ENCODE results near the gene RLF.

The RLF gene

DNA sequence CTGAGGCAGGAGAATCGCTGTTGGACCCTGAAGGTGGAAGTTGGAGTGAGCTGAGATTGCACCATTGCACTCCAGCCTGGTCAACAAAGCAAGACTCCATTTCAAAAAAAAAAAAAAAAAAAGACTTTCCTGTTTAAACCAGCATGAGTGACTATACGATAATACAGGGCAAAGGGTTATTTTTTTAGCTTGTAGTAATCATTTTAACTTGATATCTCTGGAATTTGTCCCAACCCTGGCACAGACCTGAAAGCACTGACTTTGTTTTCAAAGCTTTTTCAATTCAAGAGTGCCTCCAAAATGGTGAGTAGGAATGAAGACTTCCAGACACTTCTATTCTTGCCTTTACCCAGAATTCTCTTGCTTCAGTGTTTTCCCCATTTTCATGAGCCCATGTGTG, 82.2 kb downstream of the RLF start:
- no peak for DNase-seq

DNA sequence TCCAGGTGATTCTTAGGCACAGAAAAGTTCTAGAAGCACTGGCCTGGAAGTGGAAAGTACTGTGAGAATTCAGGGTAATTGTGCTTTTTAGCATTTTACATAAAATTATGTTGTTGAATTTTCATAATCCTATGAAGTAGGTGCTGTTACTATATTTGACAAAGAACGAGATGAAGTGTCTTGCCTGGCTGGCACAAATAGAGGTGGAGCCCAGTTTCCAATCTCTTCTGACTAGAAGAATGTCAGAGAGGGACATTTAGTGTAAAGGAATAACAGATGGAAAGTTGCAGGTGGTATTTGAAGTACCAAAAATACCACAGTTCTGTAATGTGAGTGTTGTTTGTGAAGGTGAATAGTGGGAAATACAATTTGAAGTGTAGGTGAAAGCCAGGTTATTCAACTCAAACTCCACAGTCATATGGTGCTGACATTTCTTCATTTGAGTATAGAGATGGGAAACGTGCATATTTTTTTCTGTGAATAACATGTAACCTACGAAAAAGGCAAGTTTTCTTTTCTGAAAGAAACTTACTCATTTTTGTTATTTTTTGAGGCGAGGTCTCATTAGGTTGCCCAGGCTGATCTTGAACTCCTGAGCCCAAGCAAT, 83.1 kb downstream of the RLF start:
- DNase-seq = no peak

DNA sequence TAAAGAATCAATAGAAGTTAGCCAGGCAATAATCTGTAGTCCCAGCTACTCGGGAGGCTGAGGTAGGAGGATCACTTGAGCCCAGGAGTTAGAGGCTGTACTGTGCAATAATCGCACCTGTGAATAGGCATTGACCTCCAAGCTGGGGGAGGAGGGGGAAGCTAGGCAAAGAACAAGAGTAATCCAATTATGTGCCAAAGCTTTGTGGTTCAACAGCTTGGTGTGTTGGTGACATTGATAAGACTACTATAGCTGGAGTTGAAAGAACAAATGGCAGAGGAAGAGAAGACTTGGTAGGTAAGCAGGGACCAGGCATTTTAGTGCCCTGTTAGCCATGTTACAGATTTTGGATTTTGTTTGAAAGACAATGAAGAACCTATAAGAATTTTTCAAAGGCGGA, 84.5 kb downstream of the RLF start:
- no peak for DNase-seq

DNA sequence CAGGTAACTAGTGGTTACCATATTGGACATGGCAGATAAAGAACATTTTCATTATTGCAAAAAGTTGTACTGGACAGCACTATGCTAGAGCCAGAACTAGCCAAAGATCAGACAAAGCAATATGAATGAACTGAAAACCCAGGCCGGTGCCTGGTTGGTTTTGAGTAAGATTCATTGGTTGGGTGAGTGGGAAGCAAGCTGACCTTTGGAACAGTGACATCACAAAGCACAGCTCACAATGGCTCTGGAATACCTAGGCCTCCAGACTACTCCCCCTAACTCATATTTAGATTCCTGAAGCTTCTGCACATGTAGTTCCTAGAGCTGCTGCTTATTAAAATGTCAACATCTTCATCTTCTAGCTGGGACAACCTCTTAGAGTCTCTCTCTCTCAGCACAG, 86.5 kb downstream of the RLF start, which contains the start of gene TMCO2:
Gene TMCO2, plus strand, starts transcription at position 283 of the 400 bp plus-strand sequence. Its CDS starts 57 bp downstream, at position 340.
- no peak for DNase-seq

DNA sequence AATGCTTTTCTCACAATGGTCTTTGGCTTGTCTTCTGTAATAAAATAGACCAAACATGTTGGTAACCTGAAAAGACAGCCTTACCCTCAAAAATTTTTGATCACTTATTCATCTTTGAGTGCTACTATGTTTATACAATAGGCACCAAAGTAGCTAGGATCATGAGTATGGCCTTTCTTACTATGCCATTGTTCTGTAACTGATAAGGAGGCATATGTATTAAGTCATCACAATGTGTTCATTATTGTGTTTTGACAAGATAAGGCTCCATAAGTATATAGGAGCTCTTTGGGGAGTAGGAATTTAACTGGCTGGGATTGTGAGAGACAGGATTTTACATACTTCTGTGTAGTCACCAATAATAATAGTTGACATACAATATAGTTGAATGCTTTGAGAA, 87.2 kb downstream of the RLF start:
- DNase-seq = no peak

DNA sequence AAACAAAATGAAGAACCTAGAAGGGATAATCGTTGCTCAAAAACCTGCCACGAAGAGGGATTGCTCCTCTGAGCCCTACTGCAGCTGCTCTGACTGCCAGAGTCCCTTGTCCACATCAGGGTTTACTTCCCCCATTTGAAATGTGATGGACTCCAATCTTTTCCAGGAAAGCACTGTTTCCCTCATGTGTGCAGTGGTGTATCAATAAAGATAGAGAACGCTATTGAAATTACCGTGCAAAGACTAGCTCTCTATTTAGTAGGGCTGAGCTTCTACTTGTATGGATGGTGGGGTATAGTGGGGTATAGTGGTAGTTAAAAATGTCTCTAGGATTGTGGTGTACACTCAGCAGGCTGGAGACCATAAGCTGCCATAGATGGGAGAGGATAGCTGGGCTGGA, 90.3 kb downstream of the RLF start:
- DNase-seq = no peak

DNA sequence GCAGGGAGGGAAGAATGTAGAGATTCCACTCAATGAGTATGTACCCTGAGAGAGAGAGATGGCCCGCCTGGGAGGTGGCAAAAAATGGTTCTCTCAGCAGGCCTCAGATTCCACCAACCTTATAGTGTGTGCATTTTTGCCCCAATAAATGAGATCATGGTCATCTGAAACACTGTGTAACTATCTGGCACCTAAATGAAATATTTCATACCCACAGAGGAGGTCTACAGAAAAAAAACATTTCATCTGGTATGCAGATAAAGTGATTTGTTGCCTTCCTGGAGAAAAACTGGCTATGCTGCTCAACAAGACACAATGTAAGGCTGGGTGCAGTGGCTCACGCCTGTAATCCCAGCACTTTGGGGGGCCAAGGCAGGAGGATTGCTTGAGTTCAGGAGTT, 91.4 kb downstream of the RLF start:
- no peak for DNase-seq

DNA sequence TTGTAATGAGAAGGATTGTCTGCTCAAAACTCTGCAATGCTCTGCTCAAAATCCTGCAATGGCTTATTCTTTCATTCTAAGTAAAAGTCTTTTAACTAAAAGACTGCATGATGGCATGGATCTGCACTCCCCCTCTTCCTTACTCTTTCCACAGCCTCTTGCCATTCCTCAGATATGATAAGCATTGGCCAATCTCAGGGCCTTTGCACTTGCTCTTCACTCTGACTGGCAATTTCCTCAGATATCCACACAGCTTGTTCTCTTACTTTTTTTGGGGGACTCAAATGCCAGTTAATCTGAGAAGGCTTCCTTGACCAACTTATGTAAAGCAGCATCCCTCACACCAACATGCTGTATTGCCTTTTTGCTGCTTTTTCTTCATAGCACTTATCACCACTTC, 94.0 kb downstream of the RLF start:
- DNase-seq = no peak

DNA sequence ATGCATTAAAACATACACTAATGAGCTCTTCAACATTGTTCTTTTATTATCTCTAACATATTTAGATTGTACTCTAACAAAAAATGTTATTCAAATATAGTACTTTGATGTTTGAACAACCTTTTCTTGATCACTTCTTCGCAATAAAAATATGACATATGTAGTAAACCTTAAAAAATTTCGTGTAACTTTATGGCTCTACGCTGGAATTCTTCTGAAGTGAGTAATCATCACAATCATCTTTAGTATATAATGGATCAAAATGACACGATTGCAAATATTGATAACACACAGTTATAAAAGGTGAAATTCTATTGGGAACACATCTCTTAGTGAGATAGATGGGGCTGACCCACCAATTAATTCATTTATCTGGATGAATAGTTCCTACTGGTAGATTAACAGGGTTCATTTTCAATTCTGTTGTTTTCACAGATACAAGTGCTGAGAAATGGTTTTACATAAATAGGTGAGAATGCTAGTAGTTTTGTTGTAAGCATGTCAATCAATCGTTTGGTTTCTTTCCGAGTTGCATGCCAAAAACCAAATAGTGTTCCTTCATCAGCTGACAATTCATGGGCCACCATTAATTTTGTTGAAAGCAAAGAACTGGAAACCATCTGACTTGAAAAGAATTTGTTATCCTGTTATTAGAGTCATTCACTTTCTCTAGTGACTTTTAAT, 95.4 kb downstream of the RLF start:
- DNase-seq = no peak

DNA sequence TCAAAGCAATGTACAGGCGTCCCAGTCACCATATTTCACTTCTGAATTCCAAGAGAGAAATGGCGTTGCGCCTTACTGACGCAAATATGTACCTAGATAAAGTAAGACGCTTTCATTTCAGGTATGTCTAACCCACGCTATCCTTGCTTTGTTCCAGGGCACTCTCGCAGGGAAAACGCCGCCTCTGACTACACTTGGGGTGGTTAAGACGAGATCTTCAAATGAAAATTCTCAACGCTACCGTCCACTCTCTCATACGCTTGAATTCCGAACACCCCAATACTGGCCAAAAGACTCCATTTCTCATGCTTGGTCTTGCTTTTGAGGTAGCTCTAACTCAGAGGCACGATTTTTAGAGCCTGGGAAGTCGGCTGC, 96.1 kb downstream of the RLF start:
- no peak for DNase-seq

DNA sequence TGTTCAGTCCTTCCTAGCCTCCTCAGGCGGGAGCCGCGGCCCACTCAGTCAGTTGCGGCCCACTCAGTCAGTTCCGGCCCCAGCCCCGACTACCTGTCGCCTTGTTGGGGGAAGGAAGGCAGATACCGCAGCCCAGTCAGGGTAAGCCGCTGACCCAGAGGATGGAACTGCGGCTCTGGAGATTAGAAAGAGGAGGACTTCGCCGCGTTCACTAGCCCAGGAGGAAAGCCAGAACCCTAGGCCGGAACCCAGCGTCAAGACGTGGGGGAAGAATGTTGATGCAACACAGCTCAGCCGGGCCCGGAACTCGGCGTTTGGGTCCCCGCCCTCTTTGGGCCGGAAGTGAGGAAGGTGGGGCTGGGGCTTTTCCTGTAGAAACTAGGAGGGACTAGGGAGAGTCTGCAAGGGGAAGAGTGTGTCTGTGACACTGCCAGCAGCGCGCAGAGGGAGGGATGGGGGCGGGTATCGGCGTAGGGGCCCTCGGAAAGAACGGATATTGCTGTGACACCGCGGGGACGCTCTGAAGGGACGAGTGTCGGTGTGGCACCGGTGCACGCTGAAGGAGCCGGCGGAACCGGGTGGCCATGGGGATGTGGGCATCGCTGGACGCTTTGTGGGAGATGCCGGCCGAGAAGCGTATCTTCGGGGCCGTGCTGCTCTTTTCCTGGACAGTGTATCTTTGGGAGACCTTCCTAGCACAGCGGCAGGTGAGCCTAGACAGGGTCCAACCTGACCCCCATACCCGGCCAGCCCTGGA, 96.7 kb downstream of the RLF start, which contains the start of gene ZMPSTE24:
Gene ZMPSTE24, plus strand, starts transcription at position 549 of the 757 bp plus-strand sequence. Its CDS starts 36 bp downstream, at position 585.
- peak; percentile 89 for DNase-seq

DNA sequence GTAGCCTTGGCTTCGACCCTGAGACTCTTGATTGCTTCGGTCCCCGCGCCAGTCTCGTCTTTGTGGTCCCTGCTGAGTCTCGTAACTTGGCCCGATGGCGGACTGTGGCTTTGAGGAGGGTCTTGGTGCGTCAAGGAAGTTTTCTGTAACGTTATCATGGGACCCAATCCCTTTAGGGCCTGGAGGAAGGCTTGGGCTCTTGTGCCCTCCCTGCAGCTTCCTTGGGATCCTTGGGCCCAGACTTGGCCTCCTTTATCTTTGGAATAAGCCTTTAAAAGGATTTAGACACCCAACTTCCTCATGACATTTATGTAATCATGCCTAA, 97.2 kb downstream of the RLF start:
- DNase-seq = no peak

DNA sequence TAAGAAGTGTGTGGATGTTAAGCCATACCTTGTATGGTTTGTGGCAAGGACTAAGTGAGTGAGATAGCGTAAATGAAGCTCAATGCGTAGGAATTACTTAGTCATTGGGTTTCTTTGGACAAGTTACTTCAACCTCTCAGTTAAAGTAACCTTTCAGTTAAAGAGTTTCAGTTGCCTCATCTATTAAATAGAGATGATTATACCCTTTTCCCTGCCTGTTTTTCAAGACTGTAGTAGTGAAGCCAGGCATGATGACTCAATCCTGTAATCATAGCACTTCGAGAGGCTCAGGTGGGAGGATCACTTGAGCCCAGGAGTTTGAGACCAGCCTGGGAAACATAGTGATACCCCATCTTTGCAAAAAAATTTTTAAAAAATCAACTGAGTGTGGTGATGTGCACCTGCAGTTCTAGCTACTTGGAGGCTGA, 103.2 kb downstream of the RLF start:
- DNase-seq = no peak

DNA sequence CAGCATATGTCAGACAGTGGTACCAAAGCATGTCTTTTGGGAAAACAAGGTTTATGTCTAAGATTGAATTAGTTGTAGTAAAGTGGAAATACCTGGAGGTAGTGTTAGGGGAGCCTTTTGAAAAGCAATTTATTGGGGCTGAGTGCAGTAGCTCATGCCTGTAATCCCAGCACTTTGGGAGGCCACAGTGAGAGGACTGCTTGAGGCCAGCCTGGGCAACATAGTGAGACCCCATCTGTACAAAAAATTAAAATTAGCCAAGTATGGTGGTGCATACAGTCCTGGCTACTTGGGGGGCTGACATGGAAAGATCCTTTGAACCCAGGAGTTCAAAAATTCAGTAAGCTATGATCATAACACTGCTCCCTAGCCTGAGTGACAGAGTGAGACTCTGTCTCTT, 104.1 kb downstream of the RLF start:
- no peak for DNase-seq

DNA sequence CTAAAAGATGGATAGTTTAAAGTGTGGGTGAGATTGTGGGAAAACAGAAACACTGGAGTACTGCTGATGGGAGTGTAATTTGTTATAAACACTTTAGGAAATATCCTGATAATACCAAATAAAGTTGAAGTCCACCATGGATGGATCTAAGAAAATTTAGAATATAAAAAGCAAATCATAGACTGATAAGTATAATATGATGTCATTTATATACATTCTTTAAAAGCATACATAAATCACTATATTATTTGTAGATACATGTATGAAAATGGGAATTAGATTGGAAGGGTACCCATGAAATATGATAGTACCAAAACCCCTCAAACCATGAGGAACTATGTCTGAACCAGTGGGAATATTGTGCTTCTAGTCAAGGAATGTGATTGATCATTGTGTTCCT, 104.7 kb downstream of the RLF start:
- DNase-seq = no peak

DNA sequence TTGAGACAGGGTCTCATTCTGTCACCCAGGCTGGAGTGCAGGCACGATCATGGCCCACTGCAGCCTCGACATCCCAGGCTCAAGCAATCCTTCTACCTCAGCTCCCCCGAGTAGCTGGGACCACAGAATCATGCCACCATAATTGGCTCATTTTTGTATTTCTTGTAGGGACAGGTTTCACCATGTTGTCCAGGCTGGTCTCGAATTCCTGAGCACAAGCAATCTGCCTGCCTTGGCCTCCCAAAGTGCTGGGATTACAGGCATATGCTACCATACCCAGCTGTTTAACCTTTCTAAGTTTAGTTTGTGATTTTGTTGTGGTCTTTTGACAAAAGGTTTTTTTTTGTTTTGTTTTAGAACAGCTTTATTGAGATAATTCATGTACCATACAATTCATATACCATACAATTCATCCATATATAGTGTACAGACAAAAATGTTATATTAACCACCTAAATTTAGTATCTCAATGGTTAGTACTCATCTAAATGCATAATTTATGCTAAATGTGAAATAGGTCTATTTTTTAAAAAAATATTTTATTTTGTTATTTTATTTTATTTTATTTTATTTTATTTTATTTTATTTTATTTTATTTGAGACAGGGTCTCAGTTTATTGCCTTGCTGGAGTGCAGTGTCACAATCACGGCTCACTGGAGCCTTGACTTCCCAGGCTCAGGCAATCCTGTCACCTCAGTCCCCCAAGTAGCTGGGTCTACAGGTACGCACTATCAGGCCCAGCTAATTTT, 105.8 kb downstream of the RLF start:
- no peak for DNase-seq

DNA sequence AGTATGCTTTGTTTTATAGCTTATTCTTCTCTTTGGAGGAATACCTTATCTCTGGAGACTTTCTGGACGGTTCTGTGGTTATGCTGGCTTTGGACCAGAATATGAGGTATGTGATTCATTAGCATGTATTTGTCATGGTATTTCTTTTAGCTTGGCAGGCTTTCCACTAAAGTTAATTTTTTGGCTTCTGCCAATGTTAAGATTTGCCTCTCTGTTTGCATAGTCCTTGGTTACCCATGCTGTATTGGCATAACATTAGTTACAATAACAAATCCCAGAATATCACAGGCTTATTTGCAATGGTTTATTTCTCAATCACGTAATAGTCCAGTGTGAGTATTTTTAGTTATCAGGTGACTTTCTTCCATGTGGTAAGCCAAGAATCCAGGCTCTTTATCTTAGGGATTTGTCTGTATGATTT, 106.6 kb downstream of the RLF start:
- no peak for DNase-seq

DNA sequence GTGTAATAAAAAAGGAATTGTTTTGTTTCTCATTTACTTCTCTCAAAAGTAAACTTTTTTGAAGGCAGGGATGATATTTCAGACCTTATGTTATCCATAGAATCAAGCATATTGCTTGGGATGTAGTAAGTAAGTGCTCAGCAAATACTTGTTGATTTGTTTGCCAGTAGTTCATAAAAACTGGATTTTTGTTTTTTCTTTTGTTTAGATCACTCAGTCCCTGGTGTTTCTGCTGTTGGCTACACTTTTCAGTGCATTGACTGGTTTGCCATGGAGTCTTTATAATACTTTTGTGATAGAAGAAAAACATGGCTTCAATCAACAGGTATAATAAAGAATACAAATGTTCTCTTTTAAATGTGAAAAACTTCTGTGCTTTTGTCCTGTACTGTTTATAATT, 107.0 kb downstream of the RLF start:
- no peak for DNase-seq

DNA sequence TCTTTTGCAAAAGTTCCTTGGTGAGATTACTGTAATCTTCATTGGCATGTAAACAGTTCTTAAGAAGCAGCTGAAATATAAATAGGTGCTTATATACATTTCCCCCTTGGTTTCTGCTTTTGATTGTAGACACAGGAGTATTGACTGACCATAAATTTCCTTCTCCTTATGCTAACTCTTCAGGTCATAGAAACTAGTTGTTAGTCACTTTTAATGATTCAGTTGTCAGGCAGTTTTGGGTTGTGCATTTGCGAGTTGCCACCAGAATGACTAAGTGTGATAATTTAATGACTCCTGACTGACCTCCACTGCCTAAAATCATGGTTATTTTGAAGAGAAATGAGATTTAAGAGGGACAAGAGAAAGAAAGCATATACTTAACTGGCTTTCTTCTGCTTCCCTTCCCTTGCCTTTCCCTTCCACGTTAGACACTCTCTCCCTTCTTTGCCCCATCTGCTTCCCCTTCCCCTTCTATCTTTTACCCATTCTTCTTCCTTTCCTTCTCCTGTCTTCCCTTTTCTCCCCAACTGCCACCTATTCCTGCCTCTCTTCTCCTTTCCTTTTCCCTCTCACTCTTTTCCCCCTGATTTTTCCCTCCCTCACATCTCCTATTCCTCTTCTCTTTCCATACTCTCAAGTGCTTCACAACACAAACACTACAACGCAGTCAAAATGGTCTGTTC, 109.1 kb downstream of the RLF start:
- DNase-seq = no peak

DNA sequence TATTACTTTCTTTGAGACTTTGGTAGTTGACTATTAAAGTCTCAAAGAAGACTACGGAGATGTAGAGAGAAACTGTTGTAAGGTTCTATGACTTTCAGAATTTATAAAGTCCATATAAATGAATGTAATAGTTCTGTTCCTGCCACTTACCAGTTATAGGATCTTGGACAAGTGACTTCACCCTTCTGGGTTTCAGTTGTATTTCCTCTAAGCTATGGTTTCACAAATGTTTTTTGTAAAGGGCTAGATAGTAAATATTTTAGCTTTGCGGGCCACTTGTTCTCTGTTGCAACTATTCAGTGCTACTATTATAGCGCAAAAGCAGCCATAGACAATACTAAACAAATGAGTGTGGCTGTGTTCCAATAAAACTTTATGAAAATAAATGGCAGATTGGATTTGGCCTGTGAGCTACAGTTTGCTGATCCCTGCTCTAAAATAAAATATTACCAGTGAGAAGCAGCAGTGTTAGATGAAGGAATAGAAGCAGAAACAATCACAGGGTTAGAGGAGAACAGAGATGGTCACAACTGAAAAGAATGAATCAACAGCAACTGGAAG, 111.5 kb downstream of the RLF start:
- no peak for DNase-seq

DNA sequence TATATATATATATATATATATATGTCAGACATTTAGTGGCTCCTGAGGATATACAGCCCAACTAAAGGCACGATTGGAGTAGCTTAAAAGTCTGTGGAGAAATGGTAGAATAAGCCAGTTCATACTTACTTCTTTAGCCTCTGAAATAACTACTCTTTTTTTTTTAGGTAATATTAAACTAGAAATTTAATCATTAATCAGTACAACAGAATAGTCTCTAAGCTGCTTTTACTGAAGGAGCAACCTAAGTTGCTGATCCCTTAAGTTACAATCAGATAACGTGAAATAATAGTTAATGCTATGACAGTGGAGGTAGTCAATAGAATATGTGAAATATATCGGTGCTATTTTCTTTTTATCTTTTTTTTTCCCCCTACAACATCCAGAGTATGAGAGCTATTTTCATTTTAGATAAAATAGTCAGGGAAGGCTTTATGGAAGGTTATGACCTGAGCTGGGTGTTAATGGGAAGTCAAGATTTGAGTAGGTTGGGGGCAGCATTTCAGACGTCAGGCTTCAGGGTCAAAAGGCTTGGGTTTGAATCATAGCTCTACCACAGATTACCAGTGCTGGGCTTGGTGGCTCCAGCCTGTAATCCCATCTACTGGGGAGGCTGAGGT, 112.5 kb downstream of the RLF start:
- DNase-seq = no peak

DNA sequence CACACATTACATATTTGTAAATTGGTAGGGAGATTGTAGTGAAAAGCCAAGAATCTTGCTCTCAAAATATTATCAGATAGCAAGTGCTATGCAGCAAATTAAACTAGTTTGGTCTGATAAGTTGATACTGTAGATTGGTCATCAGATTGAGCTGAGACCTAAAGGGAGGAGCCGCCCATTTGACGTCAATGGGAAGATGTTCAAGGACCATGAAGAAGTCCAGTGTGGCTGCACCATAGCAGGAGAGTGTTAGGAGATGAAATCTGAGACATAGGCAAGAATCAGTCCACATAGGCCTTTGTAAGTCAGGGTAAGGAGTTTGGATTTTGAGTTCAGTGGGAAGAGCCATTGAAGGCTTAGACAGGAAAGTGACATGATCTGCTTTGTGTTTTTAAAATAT, 113.1 kb downstream of the RLF start:
- no peak for DNase-seq
